ENCODE measurements around the gene LIMS4. TPM values are rescaled to one million over a fixed set of nuclear protein-coding genes. Genes with fewer than 3 reads are reported as not detected.
"Not testable (repeated sequence)": the region's sequence is repeated elsewhere in the genome, so short reads cannot be mapped to it uniquely, and the experiment has no call there.

Gene LIMS4
- total RNA-seq, 1 donor from 2014 or later: 10.8 TPM

GRCh38 chr2:110450951-110451350 is 21.7 kb downstream of the LIMS4 start:
- DNase-seq (ENCODE audit: low spot score): not testable (repeated sequence)

- not testable (repeated sequence) for DNase-seq (ENCODE audit: low spot score)
Measured at GRCh38 chr2:110449127-110449947, 23.3 kb downstream of the LIMS4 start.

- not testable (repeated sequence) for DNase-seq (ENCODE audit: low spot score)
Measured at GRCh38 chr2:110446644-110447043, 26.0 kb downstream of the LIMS4 start.

- not testable (repeated sequence) for DNase-seq (ENCODE audit: low spot score)
Measured at GRCh38 chr2:110443305-110444005, 29.2 kb downstream of the LIMS4 start.

GRCh38 chr2:110441905-110442304 is 30.7 kb downstream of the LIMS4 start:
- DNase-seq (ENCODE audit: low spot score): not testable (repeated sequence)

- DNase-seq (ENCODE audit: low spot score): not testable (repeated sequence)
Measured at GRCh38 chr2:110434565-110434964, 38.1 kb downstream of the LIMS4 start.

- not testable (repeated sequence) for DNase-seq (ENCODE audit: low spot score)
Measured at GRCh38 chr2:110425725-110426124, 46.9 kb downstream of the LIMS4 start.

GRCh38 chr2:110424421-110424820 is 48.2 kb downstream of the LIMS4 start:
- not testable (repeated sequence) for DNase-seq (ENCODE audit: low spot score)

GRCh38 chr2:110423574-110423962 is 49.0 kb downstream of the LIMS4 start:
- DNase-seq (ENCODE audit: low spot score): not testable (repeated sequence)

- DNase-seq (ENCODE audit: low spot score): not testable (repeated sequence)
Measured at GRCh38 chr2:110422852-110423573, 49.6 kb downstream of the LIMS4 start.

GRCh38 chr2:110420641-110421354 is 51.8 kb downstream of the LIMS4 start:
- not testable (repeated sequence) for DNase-seq (ENCODE audit: low spot score)

- not testable (repeated sequence) for DNase-seq (ENCODE audit: low spot score)
Measured at GRCh38 chr2:110407142-110407541, 65.5 kb downstream of the LIMS4 start.

- not testable (repeated sequence) for DNase-seq (ENCODE audit: low spot score)
Measured at GRCh38 chr2:110404988-110405387, 67.6 kb downstream of the LIMS4 start.

GRCh38 chr2:110404246-110404645 is 68.4 kb downstream of the LIMS4 start:
- DNase-seq (ENCODE audit: low spot score): not testable (repeated sequence)

GRCh38 chr2:110401001-110401618 is 71.5 kb downstream of the LIMS4 start:
- not testable (repeated sequence) for DNase-seq (ENCODE audit: low spot score)

GRCh38 chr2:110399378-110399777 is 73.2 kb downstream of the LIMS4 start:
- not testable (repeated sequence) for DNase-seq (ENCODE audit: low spot score)

- DNase-seq (ENCODE audit: low spot score): not testable (repeated sequence)
Measured at GRCh38 chr2:110395990-110396389, 76.6 kb downstream of the LIMS4 start.
